GM12878 (cell line): ENCODE data around the gene HACE1. TPM values are rescaled to one million over a fixed set of nuclear protein-coding genes. Genes with fewer than 3 reads are reported as not detected.

ENCODE experiments used
- ATAC-seq: fragments of 200-7000 bp; cut with Tn5 transposase; 3 replicates; pipeline ENCODE4 v1.9.1; 2020; ENCODE audit warnings: mild to moderate bottlenecking, moderate library complexity
- BruUV-seq: library from RNA; stranded (reverse); fragments of 400-500 nt; replicated peaks from 2 replicates; lab custom pipeline; 2021; lab: Mats Ljungman, UMichigan
- CTCF ChIA-PET: fragments of 300-600 bp; sonication (Branson Sonifier 250); formaldehyde crosslinking; extraction: SDS; loops from one replicate; lab custom pipeline; 2021; ENCODE audit warnings: inconsistent platforms; lab: Yijun Ruan, JAX
- POLR2A ChIA-PET: fragments of 350-600 bp; formaldehyde crosslinking; extraction: SDS; loops from one replicate; lab custom pipeline; 2021; ENCODE audit warnings: inconsistent platforms; lab: Charles Lee
- RAD21 ChIA-PET: fragments of 300-600 bp; sonication (Branson Sonifier 250); formaldehyde crosslinking; loops from one replicate; lab custom pipeline; 2023; ENCODE audit warnings: antibody characterized with exemption; ENCODE audit not compliant: unreplicated experiment; lab: Charles Lee
- SMC1A ChIA-PET: fragments of 300-600 bp; sonication (Branson Sonifier 250); formaldehyde crosslinking; loops from one replicate; lab custom pipeline; 2023; ENCODE audit not compliant: unreplicated experiment, uncharacterized antibody; lab: Charles Lee
- DNase-seq: peaks from one replicate; pipeline ENCODE4 v3.0.0-alpha.2; 2011; ENCODE audit warnings: low read depth, low spot score
- FAIRE-seq: peaks from 3 replicates; lab custom pipeline; 2011; peaks lifted over from hg19 to GRCh38; lab: Jason Lieb, UNC
- H2AFZ ChIP-seq: 2 replicates; pipeline ENCODE4 v1.6.0; 2011; ENCODE audit warnings: low read depth, low read length, control low read depth; ENCODE audit not compliant: control insufficient read depth
- H3K27ac ChIP-seq: 2 replicates; pipeline ENCODE4 v1.5.1; 2011; ENCODE audit warnings: control low read depth; ENCODE audit not compliant: control insufficient read depth, insufficient read depth
- H3K27me3 ChIP-seq, 2 experiments: replicated peaks in 1 of 2; 2 replicates each; pipeline versions ENCODE4 v1.6.0 to v1.6.1; 2011; ENCODE audit warnings: low read length in 1 of 2; ENCODE audit not compliant: control insufficient read depth in 2 of 2, insufficient read depth in 2 of 2
- H3K36me3 ChIP-seq, 2 experiments: 2 replicates each; pipeline ENCODE4 v1.5.1; 2011; ENCODE audit warnings: low read length in 1 of 2; ENCODE audit not compliant: control insufficient read depth in 2 of 2, insufficient read depth in 2 of 2
- H3K4me1 ChIP-seq: 2 replicates; pipeline ENCODE4 v1.6.1; 2011; ENCODE audit warnings: mild to moderate bottlenecking, low read length, moderate library complexity, mixed read lengths; ENCODE audit not compliant: control insufficient read depth, insufficient read depth
- H3K4me2 ChIP-seq: 2 replicates; pipeline ENCODE4 v1.6.0; 2011; ENCODE audit warnings: control low read depth; ENCODE audit not compliant: control insufficient read depth, insufficient read depth
- H3K4me3 ChIP-seq: fragments of 200-600 bp; sonication (generic); 2 replicates; pipeline ENCODE4 v1.5.1; 2016
- H3K79me2 ChIP-seq: 2 replicates; pipeline ENCODE4 v1.6.0; 2011; ENCODE audit warnings: low read length; ENCODE audit not compliant: control insufficient read depth, insufficient read depth
- H3K9ac ChIP-seq: 2 replicates; pipeline ENCODE4 v1.8.0; 2011; ENCODE audit warnings: low read length, control low read depth, mixed read lengths; ENCODE audit not compliant: control insufficient read depth, insufficient read depth
- H3K9me3 ChIP-seq: replicated peaks from 3 replicates; pipeline ENCODE4 v1.5.1; 2011; ENCODE audit warnings: mild to moderate bottlenecking, low read length; ENCODE audit not compliant: control insufficient read depth, insufficient read depth
- H4K20me1 ChIP-seq: 2 replicates; pipeline ENCODE4 v1.6.0; 2011; ENCODE audit not compliant: control insufficient read depth, insufficient read depth
- ATF7 ChIP-seq: fragments of 450-650 bp; IDR thresholded peaks from 2 replicates; pipeline ENCODE4 v1.6.1; 2016; ENCODE audit warnings: low read depth, mild to moderate bottlenecking
- CREB1 ChIP-seq: IDR thresholded peaks from 2 replicates; pipeline ENCODE4 v1.6.1; 2012; ENCODE audit warnings: low read depth, mild to moderate bottlenecking, inconsistent platforms
- ESRRA ChIP-seq: IDR thresholded peaks from 2 replicates; pipeline ENCODE4 v1.6.1; 2012; ENCODE audit warnings: mild to moderate bottlenecking, low read length, improper control_type of control experiment
- FOXK2 ChIP-seq: fragments of 450-650 bp; IDR thresholded peaks from 2 replicates; pipeline ENCODE4 v1.6.1; 2017; ENCODE audit warnings: mild to moderate bottlenecking, moderate library complexity
- HDAC6 ChIP-seq: fragments of 200-600 bp; sonication (generic); IDR thresholded peaks from one replicate; pipeline ENCODE4 v1.8.0; 2017; ENCODE audit warnings: antibody characterized with exemption; ENCODE audit not compliant: unreplicated experiment
- JUND ChIP-seq: IDR thresholded peaks from 2 replicates; pipeline ENCODE4 v1.6.1; 2012; ENCODE audit warnings: low read depth, mild to moderate bottlenecking, low read length, improper control_type of control experiment, moderate library complexity
- KAT2A ChIP-seq: conservative IDR thresholded peaks from 2 replicates; pipeline ENCODE4 v1.6.1; 2011; ENCODE audit warnings: low read depth, low read length; ENCODE audit not compliant: control insufficient read depth
- KDM1A ChIP-seq: fragments of 200-600 bp; sonication (generic); IDR thresholded peaks from 2 replicates; pipeline ENCODE4 v1.6.1; 2016; ENCODE audit warnings: borderline replicate concordance
- MYC ChIP-seq: IDR thresholded peaks from 2 replicates; pipeline ENCODE4 v1.6.1; 2011; ENCODE audit warnings: mild to moderate bottlenecking, low read length, moderate library complexity, inconsistent platforms; ENCODE audit not compliant: insufficient read depth, insufficient replicate concordance, insufficient read length, severe bottlenecking
- NFXL1 ChIP-seq: fragments of 450-650 bp; IDR thresholded peaks from 2 replicates; pipeline ENCODE4 v1.6.1; 2017; ENCODE audit warnings: antibody characterized with exemption, mild to moderate bottlenecking, borderline replicate concordance
- NR2C1 ChIP-seq: fragments of 450-650 bp; IDR thresholded peaks from 2 replicates; pipeline ENCODE4 v1.6.1; 2017; ENCODE audit warnings: antibody characterized with exemption, mild to moderate bottlenecking, moderate library complexity
- PRDM15 ChIP-seq: fragments of 450-650 bp; formaldehyde crosslinking; IDR thresholded peaks from 2 replicates; pipeline ENCODE4 v1.4.0; 2020; ENCODE audit warnings: mild to moderate bottlenecking, moderate library complexity
- RFX5 ChIP-seq: IDR thresholded peaks from 2 replicates; pipeline ENCODE4 v1.6.1; 2011; ENCODE audit warnings: low read depth, low read length, improper control_type of control experiment
- SMAD1 ChIP-seq: fragments of 450-650 bp; IDR thresholded peaks from 2 replicates; pipeline ENCODE4 v1.6.1; 2018; ENCODE audit warnings: mild to moderate bottlenecking, low read depth; ENCODE audit not compliant: partially characterized antibody
- STAT1 ChIP-seq: fragments of 450-650 bp; conservative IDR thresholded peaks from 2 replicates; pipeline ENCODE4 v1.6.1; 2014; ENCODE audit warnings: antibody characterized with exemption, mild to moderate bottlenecking
- WRNIP1 ChIP-seq: IDR thresholded peaks from 2 replicates; pipeline ENCODE4 v1.6.1; 2011; ENCODE audit warnings: low read depth, low read length, improper control_type of control experiment, borderline replicate concordance
- YY1 ChIP-seq: IDR thresholded peaks from 2 replicates; pipeline ENCODE4 v1.6.1; 2011; ENCODE audit warnings: low read depth, mild to moderate bottlenecking, low read length
- ZBTB33 ChIP-seq: fragments of 450-650 bp; IDR thresholded peaks from 2 replicates; pipeline ENCODE4 v1.6.1; 2017; ENCODE audit warnings: mild to moderate bottlenecking
- WGBS: methylation state at CpG from one replicate; pipeline ENCODE4 v1.1.6; 2016; ENCODE audit warnings: low lambda C conversion rate; ENCODE audit not compliant: insufficient replicate concordance, insufficient coverage; ENCODE audit errors: missing lambda C conversion rate; 5-methylcytosine and 5-hydroxymethylcytosine counted together
- in situ Hi-C: fragments of 300-500 bp; cut with MboI; formaldehyde crosslinking; loops from 9 replicates; pipeline ENCODE4 v1.14.3; 2018; ENCODE audit warnings: mixed read lengths
- intact Hi-C: fragments of 100-400 bp; cut with micrococcal nuclease; formaldehyde crosslinking; loops from one replicate; pipeline ENCODE4 v1.14.2; 2022; ENCODE audit not compliant: unreplicated experiment
- polyA plus RNA-seq, 11 experiments: library from polyadenylated mRNA; depleted of rRNA in 4 of 11; unstranded in 6 of 11; stranded (reverse) in 5 of 11; fragments of >200 nt; fragmentation: Nextera tagmentation in 4 of 11; fragmentation: Illumina TruSeq in 1 of 11; extraction: Ambion mirVana in 4 of 11; extraction: Trizol in 1 of 11; gene quantifications; 1 replicate in 1 of 11; 2 replicates in 10 of 11; pipeline versions ENCODE4 v1.2.1 to v1.2.3, GENCODE V29; 2011 to 2016; ENCODE audit warnings: inconsistent platforms in 2 of 11, missing spikeins in 2 of 11, low read depth in 1 of 11
- total RNA-seq, 4 experiments: library from RNA; depleted of rRNA in 3 of 4; stranded (reverse); fragments of >200 nt in 3 of 4; fragmentation: Illumina TruSeq in 1 of 4; extraction: Trizol in 1 of 4; gene quantifications; 2 replicates each; pipeline versions ENCODE4 v1.2.1 to v1.2.3, GENCODE V29; 2013 to 2021
- TF ChIP-seq, protein P1 (sequence below): fragments of 450-650 bp; IDR thresholded peaks from 2 replicates; pipeline ENCODE4 v1.6.1; 2016; ENCODE audit warnings: mild to moderate bottlenecking

The HACE1 gene
- total and polyA plus RNA-seq, 10 of the 15 experiments (the other 5 are each of a cell fraction or from before 2014, with no cell fraction given): 1.6 to 16.9 (median 5.6) TPM

GRCh38 chr6:104711371-104711770 lies 148.3 kb downstream of the HACE1 start:
- Histone ChIP-seq H4K20me1 (no peaks in the 10 kb centered on the region), H3K4me1 (no peaks in the 10 kb centered on the region), H3K4me3 (no peak overlapping the region), H3K79me2 (no peaks in the 10 kb centered on the region), H3K36me3 (no peaks in the 10 kb centered on the region), H3K27ac (no peak overlapping the region), H2AFZ (no peak overlapping the region), H3K27me3 (no peaks in the 10 kb centered on the region), H3K4me2 (no peak overlapping the region), H3K9ac (no peak overlapping the region), H3K9me3 (no peaks in the 10 kb centered on the region)
- intact Hi-C loops: no loop called here
- RAD21 ChIA-PET: no interaction called here
- TF ChIP-seq MYC (no peak), ESRRA (no peak), WRNIP1 (no peak), NFXL1 (no peak), PRDM15 (no peak), ZBTB33 (no peak), CREB1 (no peak), SMAD1 (no peak), KAT2A (no peak), RFX5 (no peak), JUND (no peak), NR2C1 (no peak), STAT1 (no peak), KDM1A (no peak), FOXK2 (no peak), ATF7 (no peak), YY1 (no peak), HDAC6 (no peak)
- TF ChIP-seq, protein P1, sequence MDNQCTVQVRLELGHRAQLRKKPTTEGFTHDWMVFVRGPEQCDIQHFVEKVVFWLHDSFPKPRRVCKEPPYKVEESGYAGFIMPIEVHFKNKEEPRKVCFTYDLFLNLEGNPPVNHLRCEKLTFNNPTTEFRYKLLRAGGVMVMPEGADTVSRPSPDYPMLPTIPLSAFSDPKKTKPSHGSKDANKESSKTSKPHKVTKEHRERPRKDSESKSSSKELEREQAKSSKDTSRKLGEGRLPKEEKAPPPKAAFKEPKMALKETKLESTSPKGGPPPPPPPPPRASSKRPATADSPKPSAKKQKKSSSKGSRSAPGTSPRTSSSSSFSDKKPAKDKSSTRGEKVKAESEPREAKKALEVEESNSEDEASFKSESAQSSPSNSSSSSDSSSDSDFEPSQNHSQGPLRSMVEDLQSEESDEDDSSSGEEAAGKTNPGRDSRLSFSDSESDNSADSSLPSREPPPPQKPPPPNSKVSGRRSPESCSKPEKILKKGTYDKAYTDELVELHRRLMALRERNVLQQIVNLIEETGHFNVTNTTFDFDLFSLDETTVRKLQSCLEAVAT: no peak
- FAIRE-seq: no peak
- WGBS: 71% methylated on average over 4 of the region's 4 CpGs
- CTCF ChIA-PET: no interaction called here
- in situ Hi-C loops: no loop called here
- no peak for ATAC-seq
- POLR2A ChIA-PET: no interaction called here
- BruUV-seq: no TSS peak
- no peak for DNase-seq
- SMC1A ChIA-PET: no interaction called here
